SU-DHL-6 (cell line): ENCODE measurements around the gene NGB.

Source experiments
- H2AFZ ChIP-seq: fragments of 200-600 bp; sonication (generic); 2 replicates; pipeline ENCODE4 v1.6.1; 2014; ENCODE audit warnings: low read depth, mild to moderate bottlenecking, moderate library complexity, mixed read lengths, antibody characterized with exemption, low read length; ENCODE audit not compliant: severe bottlenecking
- H3F3A ChIP-seq: fragments of 200-600 bp; shearing (Covaris generic); 2 replicates; pipeline ENCODE4 v1.6.0; 2016; ENCODE audit warnings: antibody characterized with exemption, mild to moderate bottlenecking; ENCODE audit not compliant: insufficient read depth
- H3K27ac ChIP-seq: fragments of 200-600 bp; sonication (generic); 2 replicates; pipeline ENCODE4 v1.5.1; 2016; ENCODE audit warnings: low read depth, mild to moderate bottlenecking, low read length, moderate library complexity, mixed read lengths
- H3K27me3 ChIP-seq: fragments of 200-600 bp; sonication (generic), shearing (Covaris generic); 2 replicates; pipeline ENCODE4 v1.6.0; 2014; ENCODE audit warnings: mild to moderate bottlenecking, low read length
- H3K36me3 ChIP-seq: fragments of 200-600 bp; sonication (generic); 2 replicates; pipeline ENCODE4 v1.6.1; 2014; ENCODE audit warnings: mild to moderate bottlenecking, low read length, mixed read lengths
- H3K4me2 ChIP-seq: fragments of 300-600, 200-600 bp; shearing (Covaris generic), sonication (generic); 2 replicates; pipeline ENCODE4 v1.6.0; 2014; ENCODE audit warnings: low read length, low read depth, mild to moderate bottlenecking; ENCODE audit not compliant: poor library complexity, severe bottlenecking
- H3K4me3 ChIP-seq: fragments of 200-600 bp; sonication (generic); 2 replicates; pipeline ENCODE4 v1.5.1; 2014; ENCODE audit warnings: antibody characterized with exemption, low read length, mild to moderate bottlenecking, mixed read lengths; ENCODE audit not compliant: insufficient read depth, poor library complexity, severe bottlenecking
- H3K79me2 ChIP-seq: fragments of 200-600 bp; sonication (generic); 2 replicates; pipeline ENCODE4 v1.6.1; 2014; ENCODE audit warnings: mild to moderate bottlenecking, low read length, moderate library complexity; ENCODE audit not compliant: insufficient read depth
- H3K9ac ChIP-seq: fragments of 200-600 bp; sonication (generic); 2 replicates; pipeline ENCODE4 v1.7.0; 2014; ENCODE audit warnings: mild to moderate bottlenecking, low read length
- H3K9me2 ChIP-seq: fragments of 200-600 bp; sonication (generic); replicated peaks from 2 replicates; pipeline ENCODE4 v1.6.1; 2014; ENCODE audit warnings: low read length; ENCODE audit not compliant: insufficient read depth
- H3K9me3 ChIP-seq: fragments of 200-600 bp; sonication (generic); 2 replicates; pipeline ENCODE4 v1.6.1; 2014; ENCODE audit warnings: low read length, mixed read lengths; ENCODE audit not compliant: insufficient read depth
- H4K20me1 ChIP-seq: fragments of 200-600 bp; sonication (generic); 2 replicates; pipeline ENCODE4 v1.6.1; 2014; ENCODE audit warnings: low read depth, mild to moderate bottlenecking, antibody characterized with exemption, low read length, moderate library complexity, mixed read lengths
- CTCF ChIP-seq: fragments of 200-600 bp; sonication (generic); IDR thresholded peaks from one replicate; pipeline ENCODE4 v1.5.1; 2017; ENCODE audit warnings: antibody characterized with exemption, mild to moderate bottlenecking, low read length, moderate library complexity; ENCODE audit not compliant: insufficient read depth, poor library complexity, severe bottlenecking
- EZH2phosphoT487 ChIP-seq: fragments of 200-600 bp; sonication (generic), shearing (Covaris generic); conservative IDR thresholded peaks from 2 replicates; pipeline ENCODE4 v1.6.1; 2018; ENCODE audit warnings: mild to moderate bottlenecking, antibody characterized with exemption, low read length, moderate library complexity, mixed read lengths

The NGB gene

GRCh38 chr14:77222546-77223225 is 48.3 kb downstream of the NGB start:
- no peaks in the 10 kb centered on the region for H3K27me3 ChIP-seq
- H3K9me3 ChIP-seq, result no peaks in the 10 kb centered on the region
- H2AFZ ChIP-seq, result no peak overlapping the region
- H3K9ac ChIP-seq, result no peak overlapping the region
- H3K79me2 ChIP-seq, result no peaks in the 10 kb centered on the region
- H3K4me2 ChIP-seq, result no peak overlapping the region
- no peaks in the 10 kb centered on the region for H3K36me3 ChIP-seq
- H3K4me3 ChIP-seq, result no peak overlapping the region
- no peaks in the 10 kb centered on the region for H3F3A ChIP-seq
- H4K20me1 ChIP-seq, result no peaks in the 10 kb centered on the region
- TF ChIP-seq CTCF, result no peak
- no peak for TF ChIP-seq EZH2phosphoT487
- H3K9me2 ChIP-seq, result no peaks in the 10 kb centered on the region
- H3K27ac ChIP-seq, result no peak overlapping the region

- H3K27me3 ChIP-seq, result no peaks in the 10 kb centered on the region
- H3K9me3 ChIP-seq, result no peaks in the 10 kb centered on the region
- H2AFZ ChIP-seq, result no peak overlapping the region
Observed at GRCh38 chr14:77221241-77221871, 49.6 kb downstream of the NGB start.

GRCh38 chr14:77220246-77221017 is 50.6 kb downstream of the NGB start:
- no peak overlapping the region for H3K9ac ChIP-seq
- H3K9me2 ChIP-seq, result no peaks in the 10 kb centered on the region
- no peak overlapping the region for H3K27ac ChIP-seq
- no peaks in the 10 kb centered on the region for H4K20me1 ChIP-seq
- no peaks in the 10 kb centered on the region for H3K9me3 ChIP-seq
- H3K4me3 ChIP-seq, result no peak overlapping the region
- no peak overlapping the region for H3K4me2 ChIP-seq
- H3K36me3 ChIP-seq, result no peaks in the 10 kb centered on the region
- TF ChIP-seq EZH2phosphoT487 (no peak), CTCF (no peak)
- H3F3A ChIP-seq, result no peaks in the 10 kb centered on the region
- H3K79me2 ChIP-seq, result no peaks in the 10 kb centered on the region
- H3K27me3 ChIP-seq, result no peaks in the 10 kb centered on the region
- H2AFZ ChIP-seq, result no peak overlapping the region

More at GRCh38 chr14:77221241-77221871, 49.6 kb downstream of the NGB start:
- H3K79me2 ChIP-seq, result no peaks in the 10 kb centered on the region
- H4K20me1 ChIP-seq, result no peaks in the 10 kb centered on the region
- H3K27ac ChIP-seq, result no peak overlapping the region
- no peaks in the 10 kb centered on the region for H3F3A ChIP-seq
- H3K36me3 ChIP-seq, result no peaks in the 10 kb centered on the region
- H3K4me3 ChIP-seq, result no peak overlapping the region
- no peak for TF ChIP-seq EZH2phosphoT487
- no peak for TF ChIP-seq CTCF
- H3K4me2 ChIP-seq, result no peak overlapping the region
- H3K9ac ChIP-seq, result no peak overlapping the region
- no peaks in the 10 kb centered on the region for H3K9me2 ChIP-seq
